Stomach (tissue), 9 donors: Measurements from ENCODE around the gene SEH1L. TPM values are rescaled to one million over a fixed set of nuclear protein-coding genes. Genes with fewer than 3 reads are reported as not detected.

Experiments
- DNase-seq, 2 donors: peaks; one replicate each; pipeline versions ENCODE4 v3.0.0 to v3.0.0-alpha.2; 2013 to 2019
- H3K27ac ChIP-seq, 5 donors: fragments of 200-600 bp in 4 of 5; sonication (generic) in 4 of 5; one replicate each; pipeline ENCODE4 v1.5.1; 2013 to 2019; ENCODE audit warnings: mild to moderate bottlenecking in 1 of 5, moderate library complexity in 1 of 5
- H3K27me3 ChIP-seq, 3 donors: fragments of 200-600 bp; sonication (generic); one replicate each; pipeline ENCODE4 v1.5.1; 2017 to 2019; ENCODE audit warnings: mixed run types in 1 of 3
- H3K36me3 ChIP-seq, 4 donors: fragments of 200-600 bp; sonication (generic); 1 replicate in 3 of 4; 2 replicates in 1 of 4; pipeline ENCODE4 v1.5.1; 2016 to 2019
- H3K4me1 ChIP-seq, 4 donors: fragments of 200-600 bp; sonication (generic); one replicate each; pipeline ENCODE4 v1.5.1; 2016 to 2019
- H3K4me3 ChIP-seq, 4 donors: fragments of 200-600 bp; sonication (generic) in 3 of 4; one replicate each; pipeline ENCODE4 v1.5.1; 2016 to 2019; ENCODE audit warnings: mild to moderate bottlenecking in 1 of 4
- H3K9me3 ChIP-seq, 4 donors: fragments of 200-600 bp; sonication (generic); one replicate each; pipeline ENCODE4 v1.5.1; 2016 to 2019
- EP300 ChIP-seq: sonication (generic); formaldehyde crosslinking; IDR thresholded peaks from one replicate; pipeline ENCODE4 v1.6.1; 2017; ENCODE audit warnings: antibody characterized with exemption
- POLR2A ChIP-seq, 4 donors: fragments of 450-650 bp; IDR thresholded peaks; one replicate each; pipeline ENCODE4 v1.6.1; 2016; ENCODE audit warnings: antibody characterized with exemption in 4 of 4, control low read depth in 2 of 4, mild to moderate bottlenecking in 1 of 4, moderate library complexity in 1 of 4
- POLR2AphosphoS5 ChIP-seq, 3 donors: sonication (generic); formaldehyde crosslinking; IDR thresholded peaks; one replicate each; pipeline ENCODE4 v1.6.1; 2016; ENCODE audit warnings: antibody characterized with exemption in 3 of 3
- WGBS, 5 donors: extraction: QIAGEN DNeasy Blood & Tissue Kit in 3 of 5; methylation state at CpG; one replicate each; pipeline versions ENCODE4 v1.1.5 to v1.1.7; 2013 to 2018; 5-methylcytosine and 5-hydroxymethylcytosine counted together
- intact Hi-C: fragments of 100-400 bp; cut with DNase I; formaldehyde crosslinking; loops from one replicate; pipeline ENCODE4 v1.15.1; 2023; ENCODE audit warnings: low total_unique reads
- polyA plus RNA-seq, 3 donors: library from polyadenylated mRNA; stranded (reverse); fragments of 200-250 nt; gene quantifications; one replicate each; pipeline ENCODE4 v1.2.3, GENCODE V29; 2013
- total RNA-seq, 5 donors: library from RNA; depleted of rRNA; stranded (reverse); fragments of >200 nt; gene quantifications; one replicate each; pipeline versions ENCODE4 v1.1.0 to v1.2.3, GENCODE V29; 2014 to 2016
- TF ChIP-seq, protein P1 (sequence below), 7 experiments: fragments of 450-650 bp in 4 of 7; fragments of 200-600 bp in 3 of 7; sonication (generic) in 3 of 7; IDR thresholded peaks; one replicate each; pipeline ENCODE4 v1.5.1; 2016 to 2019; ENCODE audit warnings: antibody characterized with exemption in 7 of 7, control low read depth in 2 of 7, mild to moderate bottlenecking in 1 of 7
- donor health status: healthy with polysubstance abuse.
- donor health status: Bipolar disorder and iron deficiency.
- donor health status: healthy.

SEH1L gene
- total and polyA plus RNA-seq, 8 donors = 9.3 to 43.7 (median 18.0) TPM

DNA sequence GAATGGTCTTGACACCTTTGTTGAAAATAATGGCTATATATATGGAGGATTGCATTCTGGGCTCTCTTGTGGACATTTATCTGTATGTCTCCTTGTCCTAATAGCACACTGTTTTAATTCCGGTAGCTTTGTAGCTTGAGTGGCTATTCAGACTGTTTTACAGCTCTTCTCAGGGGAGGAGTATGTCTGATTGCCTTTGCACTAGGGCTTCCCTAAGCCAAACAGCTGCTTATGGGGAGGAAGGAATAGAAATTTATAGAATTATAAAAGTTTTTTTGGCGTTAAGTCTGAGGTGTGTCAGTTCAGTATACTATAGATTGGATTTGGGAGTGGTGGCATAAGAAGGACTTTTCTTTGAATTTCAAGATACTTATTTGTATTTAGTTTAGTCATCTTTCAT, 12.6 kb downstream of the SEH1L start:
- peaks cover 11 to 76% (median 66%) of the 10 kb centered on the region in 4 donors for H3K36me3 ChIP-seq
- H3K27me3 ChIP-seq = no peaks in the 10 kb centered on the region
- intact Hi-C loops = no loop called here
- H3K27ac ChIP-seq = no peak overlapping the region
- H3K4me3 ChIP-seq = no peak overlapping the region
- no peak for DNase-seq
- peaks cover 0 to 11% (median 0%) of the 10 kb centered on the region in 4 donors for H3K4me1 ChIP-seq
- H3K9me3 ChIP-seq = no peaks in the 10 kb centered on the region
- WGBS, 5 donors = 85 to 92% (median 89%) methylated on average over 2 of the region's 2 CpGs
- TF ChIP-seq POLR2A (IDR thresholded peaks at IDR 0.05) = no peak
- TF ChIP-seq EP300 = no peak
- TF ChIP-seq POLR2AphosphoS5 (IDR thresholded peaks at IDR 0.05) = no peak
- TF ChIP-seq, protein P1, sequence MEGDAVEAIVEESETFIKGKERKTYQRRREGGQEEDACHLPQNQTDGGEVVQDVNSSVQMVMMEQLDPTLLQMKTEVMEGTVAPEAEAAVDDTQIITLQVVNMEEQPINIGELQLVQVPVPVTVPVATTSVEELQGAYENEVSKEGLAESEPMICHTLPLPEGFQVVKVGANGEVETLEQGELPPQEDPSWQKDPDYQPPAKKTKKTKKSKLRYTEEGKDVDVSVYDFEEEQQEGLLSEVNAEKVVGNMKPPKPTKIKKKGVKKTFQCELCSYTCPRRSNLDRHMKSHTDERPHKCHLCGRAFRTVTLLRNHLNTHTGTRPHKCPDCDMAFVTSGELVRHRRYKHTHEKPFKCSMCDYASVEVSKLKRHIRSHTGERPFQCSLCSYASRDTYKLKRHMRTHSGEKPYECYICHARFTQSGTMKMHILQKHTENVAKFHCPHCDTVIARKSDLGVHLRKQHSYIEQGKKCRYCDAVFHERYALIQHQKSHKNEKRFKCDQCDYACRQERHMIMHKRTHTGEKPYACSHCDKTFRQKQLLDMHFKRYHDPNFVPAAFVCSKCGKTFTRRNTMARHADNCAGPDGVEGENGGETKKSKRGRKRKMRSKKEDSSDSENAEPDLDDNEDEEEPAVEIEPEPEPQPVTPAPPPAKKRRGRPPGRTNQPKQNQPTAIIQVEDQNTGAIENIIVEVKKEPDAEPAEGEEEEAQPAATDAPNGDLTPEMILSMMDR (IDR thresholded peaks at IDR 0.05) = no peak

DNA sequence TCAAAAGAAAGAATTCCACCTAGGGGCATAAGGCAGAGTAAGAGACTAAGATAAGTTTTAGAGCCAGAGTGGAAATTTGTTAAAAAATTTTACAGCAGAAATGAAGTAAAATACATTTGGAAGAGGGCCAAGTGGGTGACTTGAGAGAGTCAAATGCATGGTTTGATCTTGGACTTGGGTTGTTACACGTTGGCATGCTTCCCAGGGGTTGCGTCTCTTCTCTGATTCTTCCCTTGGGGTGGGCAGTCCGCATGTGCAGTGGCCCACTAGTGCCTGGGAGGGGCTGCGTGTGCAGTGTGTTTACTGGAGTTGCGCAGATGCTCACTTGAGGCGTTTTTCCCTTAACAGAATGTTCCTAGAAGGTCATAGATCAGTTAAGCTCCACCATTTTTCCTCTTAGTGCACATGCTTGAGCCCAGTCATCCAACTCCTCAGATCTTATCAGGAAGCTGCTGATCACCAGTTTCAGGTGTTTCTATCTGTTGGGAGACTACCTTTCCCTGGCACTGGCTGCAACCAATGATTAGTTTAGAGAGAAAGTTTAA, 13.1 kb downstream of the SEH1L start:
- TF ChIP-seq EP300 (no peak), POLR2AphosphoS5 (IDR thresholded peaks at IDR 0.05) (no peak), POLR2A (IDR thresholded peaks at IDR 0.05) (no peak)
- TF ChIP-seq, protein P1 (IDR thresholded peaks at IDR 0.05) = no peak
- intact Hi-C loops = no loop called here
- DNase-seq = peak in 1 of 2 donors; percentile 35
- Histone ChIP-seq H3K9me3 (no peaks in the 10 kb centered on the region), H3K27me3 (no peaks in the 10 kb centered on the region), H3K4me1 (peaks cover 0 to 11% (median 0%) of the 10 kb centered on the region in 4 donors), H3K4me3 (no peak overlapping the region), H3K27ac (no peak overlapping the region), H3K36me3 (peaks cover 11 to 71% (median 65%) of the 10 kb centered on the region in 4 donors)
- 70 to 84% (median 79%) methylated on average over 6 of the region's 6 CpGs for WGBS, 5 donors

DNA sequence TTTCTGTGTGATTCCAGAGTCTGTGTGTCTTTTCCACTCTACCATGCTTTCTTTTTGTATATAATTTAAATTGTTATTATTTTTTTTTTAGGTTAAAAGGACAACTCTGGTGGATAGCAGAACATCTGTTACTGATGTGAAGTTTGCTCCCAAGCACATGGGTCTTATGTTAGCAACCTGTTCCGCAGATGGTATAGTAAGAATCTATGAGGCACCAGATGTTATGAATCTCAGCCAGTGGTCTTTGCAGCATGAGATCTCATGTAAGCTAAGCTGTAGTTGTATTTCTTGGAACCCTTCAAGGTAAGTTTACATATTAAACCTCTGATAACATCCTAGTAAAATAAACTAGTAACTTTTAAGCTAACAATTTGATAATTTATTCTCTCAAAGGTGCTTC, 15.3 kb downstream of the SEH1L start:
- TF ChIP-seq POLR2AphosphoS5 (IDR thresholded peaks at IDR 0.05) (no peak), EP300 (no peak)
- TF ChIP-seq, protein P1 (IDR thresholded peaks at IDR 0.05) = no peak
- no peak overlapping the region for H3K4me3 ChIP-seq
- H3K9me3 ChIP-seq = no peaks in the 10 kb centered on the region
- 91 to 100% (median 93%) methylated on average over 1 of the region's 1 CpG for whole genome bisulfite sequencing, 5 donors
- H3K27me3 ChIP-seq = no peaks in the 10 kb centered on the region
- intact Hi-C loops = no loop called here
- no peak overlapping the region for H3K27ac ChIP-seq
- H3K36me3 ChIP-seq = peaks cover 11 to 72% (median 67%) of the 10 kb centered on the region in 4 donors
- DNase-seq = no peak
- peaks cover 0 to 11% (median 0%) of the 10 kb centered on the region in 4 donors for H3K4me1 ChIP-seq

DNA sequence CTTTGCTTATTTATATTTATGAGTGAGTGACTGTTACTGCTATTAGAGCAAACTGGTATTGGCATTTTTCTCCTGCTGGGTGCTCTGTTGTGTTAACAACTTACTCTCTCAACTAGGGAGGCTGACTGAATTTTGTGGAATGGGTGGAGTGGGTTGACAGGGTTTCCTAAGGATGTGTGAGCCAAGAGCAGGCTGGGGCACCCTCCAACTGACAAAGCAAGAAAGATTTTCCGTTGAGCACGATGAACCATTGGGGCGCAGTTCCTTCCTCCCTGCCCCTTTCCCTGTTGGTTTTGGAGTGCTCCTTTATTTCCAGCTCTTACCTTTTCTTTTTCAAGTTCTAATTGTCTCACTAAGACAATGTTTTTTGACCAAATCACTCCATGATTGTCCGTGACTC, 20.3 kb downstream of the SEH1L start:
- intact Hi-C loops = no loop called here
- H3K27me3 ChIP-seq = no peaks in the 10 kb centered on the region
- peaks cover 11 to 75% (median 72%) of the 10 kb centered on the region in 4 donors for H3K36me3 ChIP-seq
- DNase-seq = no peak
- WGBS, 5 donors = 90 to 99% (median 91%) methylated on average over 4 of the region's 4 CpGs
- TF ChIP-seq POLR2A (IDR thresholded peaks at IDR 0.05) (no peak), EP300 (no peak), POLR2AphosphoS5 (IDR thresholded peaks at IDR 0.05) (no peak)
- TF ChIP-seq, protein P1 (IDR thresholded peaks at IDR 0.05) = no peak
- no peaks in the 10 kb centered on the region for H3K4me1 ChIP-seq
- H3K9me3 ChIP-seq = no peaks in the 10 kb centered on the region
- no peak overlapping the region for H3K4me3 ChIP-seq
- no peak overlapping the region for H3K27ac ChIP-seq
